ENCODE measurements around the gene NADK2. TPM values are rescaled to one million over a fixed set of nuclear protein-coding genes. Genes with fewer than 3 reads are reported as not detected.

The NADK2 gene
- total and polyA plus RNA-seq, 4 donors: 73.6 to 178 (median 88.0) TPM

DNA sequence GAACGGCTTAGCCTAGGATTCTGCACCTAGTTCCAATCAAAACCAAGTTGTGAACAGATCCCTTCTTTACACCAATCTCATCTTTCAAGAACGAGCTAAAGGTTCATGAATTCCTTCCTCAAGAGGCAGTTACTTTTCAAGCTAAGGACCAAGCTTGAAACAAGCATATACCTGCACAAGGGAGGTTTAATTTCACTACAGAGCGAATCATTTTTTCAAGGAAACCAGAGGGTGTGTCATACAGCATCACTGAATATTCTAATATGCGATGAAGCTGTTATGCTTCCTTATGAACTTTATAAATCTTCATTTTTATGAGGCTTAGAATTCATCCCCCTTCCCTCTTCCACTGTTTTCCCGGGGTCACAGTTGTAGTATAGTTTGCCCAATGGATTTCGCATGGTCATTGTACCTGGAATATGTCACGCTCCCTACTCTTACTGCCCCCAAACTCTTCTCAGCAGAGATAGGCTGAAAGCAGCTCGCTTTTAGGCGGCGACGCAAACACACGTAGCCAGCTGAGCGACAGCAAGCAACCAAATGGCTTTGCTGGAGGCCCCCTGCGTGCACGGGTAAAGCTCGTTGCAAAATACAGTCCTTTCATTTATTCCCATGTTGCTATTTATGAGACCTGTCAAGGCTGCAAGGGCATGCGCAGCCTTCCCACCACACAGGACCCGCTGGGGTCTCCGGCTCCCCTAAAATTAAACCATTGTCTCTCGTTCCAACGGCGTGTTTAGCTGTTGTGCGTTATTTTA lies 90.9 kb downstream of the NADK2 start:
- WGBS: 6% methylated on average over 23 of the region's 23 CpGs
- no peak for TF ChIP-seq NR2F2 (IDR thresholded peaks at IDR 0.05)
- TF ChIP-seq FOXA1 (IDR thresholded peaks at IDR 0.05): no peak
- Histone ChIP-seq H3K4me3 (ENCODE audit: low read depth in 1 of 3, low read length in 3 of 3) (peak overlapping the region; percentile 81 to 95 (median 82)), H3K9me3 (ENCODE audit: control insufficient read depth in 4 of 4, low read length in 3 of 4) (no peaks in the 10 kb centered on the region), H3K27ac (ENCODE audit: low read depth in 1 of 2, low read length in 2 of 2) (peak overlapping the region; percentile 62 to 64), H3K27me3 (ENCODE audit: control insufficient read depth in 4 of 4, insufficient read depth in 4 of 4, low read length in 3 of 4) (no peaks in the 10 kb centered on the region), H3K4me1 (ENCODE audit: control insufficient read depth in 4 of 4, insufficient read depth in 4 of 4, low read length in 3 of 4) (peaks cover 6 to 32% (median 25%) of the 10 kb centered on the region in 4 donors), H3K36me3 (ENCODE audit: control insufficient read depth in 4 of 4, insufficient read depth in 3 of 4, low read depth in 1 of 4, low read length in 3 of 4) (peaks cover 0 to 2% (median 0%) of the 10 kb centered on the region in 4 donors), H3K9ac (ENCODE audit: low read depth in 1 of 2, low read length in 2 of 2) (peak overlapping the region; percentile 63 to 65)
- DNase-seq (ENCODE audit: low spot score): peak; percentile 57

GRCh38 chr5:36147681-36148080 lies 94.0 kb downstream of the NADK2 start:
- Histone ChIP-seq H3K9me3 (ENCODE audit: control insufficient read depth in 4 of 4, low read length in 3 of 4) (no peaks in the 10 kb centered on the region), H3K4me1 (ENCODE audit: control insufficient read depth in 4 of 4, insufficient read depth in 4 of 4, low read length in 3 of 4) (peaks cover 2 to 18% (median 13%) of the 10 kb centered on the region in 4 donors), H3K9ac (ENCODE audit: low read depth in 1 of 2, low read length in 2 of 2) (no peak overlapping the region), H3K27ac (ENCODE audit: low read depth in 1 of 2, low read length in 2 of 2) (no peak overlapping the region), H3K27me3 (ENCODE audit: control insufficient read depth in 4 of 4, insufficient read depth in 4 of 4, low read length in 3 of 4) (no peaks in the 10 kb centered on the region), H3K4me3 (ENCODE audit: low read depth in 1 of 3, low read length in 3 of 3) (no peak overlapping the region), H3K36me3 (ENCODE audit: control insufficient read depth in 4 of 4, insufficient read depth in 3 of 4, low read depth in 1 of 4, low read length in 3 of 4) (no peaks in the 10 kb centered on the region)
- WGBS: 93% methylated on average over 2 of the region's 2 CpGs
- DNase-seq (ENCODE audit: low spot score): no peak
- TF ChIP-seq RAD21 (IDR thresholded peaks at IDR 0.05) (no peak), REST (IDR thresholded peaks at IDR 0.05) (no peak), ZBTB33 (IDR thresholded peaks at IDR 0.05) (no peak), NR2F2 (IDR thresholded peaks at IDR 0.05) (no peak), SP1 (IDR thresholded peaks at IDR 0.05) (no peak), JUND (IDR thresholded peaks at IDR 0.05) (no peak), FOXA1 (IDR thresholded peaks at IDR 0.05) (no peak)
- TF ChIP-seq, protein P1, sequence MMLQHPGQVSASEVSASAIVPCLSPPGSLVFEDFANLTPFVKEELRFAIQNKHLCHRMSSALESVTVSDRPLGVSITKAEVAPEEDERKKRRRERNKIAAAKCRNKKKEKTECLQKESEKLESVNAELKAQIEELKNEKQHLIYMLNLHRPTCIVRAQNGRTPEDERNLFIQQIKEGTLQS (IDR thresholded peaks at IDR 0.05): no peak

DNA sequence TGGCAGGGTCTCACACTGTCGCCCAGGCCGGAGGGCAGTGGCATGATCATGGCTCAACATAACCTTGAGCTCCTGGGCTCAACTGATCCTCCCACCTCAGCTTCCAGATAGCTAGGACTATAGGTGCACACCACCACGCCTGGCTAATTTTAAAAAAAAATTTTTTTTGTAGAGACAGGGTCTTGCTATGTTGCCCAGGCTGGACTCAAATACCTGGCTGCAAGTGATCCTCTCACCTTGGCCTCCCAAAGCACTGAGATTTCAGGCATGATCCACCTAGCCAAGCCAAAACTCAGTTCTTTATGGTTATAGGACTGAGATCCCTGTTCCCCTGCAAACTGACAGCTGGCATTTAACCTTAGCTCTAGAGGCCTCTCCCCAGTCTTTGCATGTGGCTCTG lies 95.3 kb downstream of the NADK2 start:
- Histone ChIP-seq H3K27me3 (ENCODE audit: control insufficient read depth in 4 of 4, insufficient read depth in 4 of 4, low read length in 3 of 4) (no peaks in the 10 kb centered on the region), H3K27ac (ENCODE audit: low read depth in 1 of 2, low read length in 2 of 2) (no peak overlapping the region), H3K9me3 (ENCODE audit: control insufficient read depth in 4 of 4, low read length in 3 of 4) (no peaks in the 10 kb centered on the region), H3K4me1 (ENCODE audit: control insufficient read depth in 4 of 4, insufficient read depth in 4 of 4, low read length in 3 of 4) (peaks cover 2 to 14% (median 9%) of the 10 kb centered on the region in 4 donors), H3K36me3 (ENCODE audit: control insufficient read depth in 4 of 4, insufficient read depth in 3 of 4, low read depth in 1 of 4, low read length in 3 of 4) (peaks cover 0 to 3% (median 0%) of the 10 kb centered on the region in 4 donors), H3K4me3 (ENCODE audit: low read depth in 1 of 3, low read length in 3 of 3) (no peak overlapping the region), H3K9ac (ENCODE audit: low read depth in 1 of 2, low read length in 2 of 2) (no peak overlapping the region)
- TF ChIP-seq, protein P2, sequence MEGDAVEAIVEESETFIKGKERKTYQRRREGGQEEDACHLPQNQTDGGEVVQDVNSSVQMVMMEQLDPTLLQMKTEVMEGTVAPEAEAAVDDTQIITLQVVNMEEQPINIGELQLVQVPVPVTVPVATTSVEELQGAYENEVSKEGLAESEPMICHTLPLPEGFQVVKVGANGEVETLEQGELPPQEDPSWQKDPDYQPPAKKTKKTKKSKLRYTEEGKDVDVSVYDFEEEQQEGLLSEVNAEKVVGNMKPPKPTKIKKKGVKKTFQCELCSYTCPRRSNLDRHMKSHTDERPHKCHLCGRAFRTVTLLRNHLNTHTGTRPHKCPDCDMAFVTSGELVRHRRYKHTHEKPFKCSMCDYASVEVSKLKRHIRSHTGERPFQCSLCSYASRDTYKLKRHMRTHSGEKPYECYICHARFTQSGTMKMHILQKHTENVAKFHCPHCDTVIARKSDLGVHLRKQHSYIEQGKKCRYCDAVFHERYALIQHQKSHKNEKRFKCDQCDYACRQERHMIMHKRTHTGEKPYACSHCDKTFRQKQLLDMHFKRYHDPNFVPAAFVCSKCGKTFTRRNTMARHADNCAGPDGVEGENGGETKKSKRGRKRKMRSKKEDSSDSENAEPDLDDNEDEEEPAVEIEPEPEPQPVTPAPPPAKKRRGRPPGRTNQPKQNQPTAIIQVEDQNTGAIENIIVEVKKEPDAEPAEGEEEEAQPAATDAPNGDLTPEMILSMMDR (IDR thresholded peaks at IDR 0.05; ENCODE audit: low read depth, low read length, missing input control): no peak
- TF ChIP-seq TAF1 (conservative IDR thresholded peaks at IDR 0.05): no peak
- TF ChIP-seq HNF4G (IDR thresholded peaks at IDR 0.05): no peak
- no peak for DNase-seq (ENCODE audit: low spot score)
- WGBS: 77% methylated on average over 3 of the region's 3 CpGs
